ENCODE data around the gene MIX23. TPM values are rescaled to one million over a fixed set of nuclear protein-coding genes. Genes with fewer than 3 reads are reported as not detected.

The MIX23 gene
- total RNA-seq, 1 donor from 2014 or later: 18.3 TPM

DNA sequence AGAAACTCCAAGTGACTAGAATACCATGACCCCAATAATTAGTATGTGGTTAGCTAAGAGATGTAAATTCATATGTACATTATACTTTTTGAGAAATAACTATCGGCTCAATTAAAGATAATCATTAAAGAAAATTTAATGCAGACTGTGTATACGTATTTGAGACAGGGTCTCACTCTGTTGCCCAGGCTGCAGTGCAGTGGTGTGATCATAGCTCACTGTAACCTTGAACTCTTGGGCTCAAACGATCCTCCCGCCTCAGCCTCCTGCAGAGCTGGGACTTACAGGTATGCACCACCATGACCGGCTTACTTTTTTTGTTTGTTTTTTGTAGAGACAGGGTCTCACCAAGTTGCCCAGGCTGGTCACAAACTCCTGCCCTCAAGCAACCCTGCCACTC, 66.7 kb downstream of the MIX23 start:
- Histone ChIP-seq H3K27ac (no peak overlapping the region), H3K36me3 (no peaks in the 10 kb centered on the region), H3K4me3 (no peak overlapping the region), H3K27me3 (ENCODE audit: low read depth) (no peaks in the 10 kb centered on the region), H3K9me3 (no peaks in the 10 kb centered on the region), H3K4me1 (no peaks in the 10 kb centered on the region)
- intact Hi-C loops (cut with DNase I): no loop called here
- ATAC-seq (no peak), DNase-seq (no peak)
- TF ChIP-seq CTCF (IDR thresholded peaks at IDR 0.05): no peak

- H3K4me3 ChIP-seq: no peak overlapping the region
- no peaks in the 10 kb centered on the region for H3K4me1 ChIP-seq
- no peaks in the 10 kb centered on the region for H3K36me3 ChIP-seq
- no peak overlapping the region for H3K27ac ChIP-seq
- H3K9me3 ChIP-seq: no peaks in the 10 kb centered on the region
- intact Hi-C loops (cut with DNase I): no loop called here
- TF ChIP-seq CTCF (IDR thresholded peaks at IDR 0.05): no peak
- ATAC-seq (no peak), DNase-seq (no peak)
- no peaks in the 10 kb centered on the region for H3K27me3 ChIP-seq (ENCODE audit: low read depth)
Measured at GRCh38 chr3:122315619-122316018, 67.4 kb downstream of the MIX23 start.

DNA sequence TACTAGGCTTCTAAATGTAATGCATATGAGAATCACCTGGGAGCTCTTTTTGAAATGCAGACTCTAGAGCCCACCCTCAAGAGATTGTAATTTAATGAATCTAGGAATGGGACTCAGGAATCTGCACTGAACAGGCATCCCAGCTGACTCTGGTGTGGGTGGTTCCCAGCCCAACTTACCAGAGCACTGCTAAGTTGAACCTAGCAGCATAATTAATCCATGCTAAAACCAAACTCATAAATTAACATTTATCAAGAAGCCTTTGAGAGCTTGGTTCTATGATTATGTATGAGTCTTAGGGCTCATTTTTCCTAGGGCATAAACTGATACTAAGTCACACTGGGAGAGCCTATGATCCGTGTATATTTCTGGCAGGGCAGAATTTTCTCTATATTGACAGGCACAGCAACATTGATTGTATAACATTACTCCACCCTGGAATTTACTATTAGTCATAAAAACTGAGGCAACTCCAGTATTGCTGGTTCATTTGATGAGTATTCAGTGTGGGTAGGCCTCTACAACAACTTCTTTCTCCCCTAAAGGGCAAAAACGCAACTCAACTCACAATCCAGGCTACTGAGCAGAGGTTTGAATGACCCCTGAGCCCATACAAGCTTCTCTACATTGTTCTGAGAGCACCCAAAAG, 68.7 kb downstream of the MIX23 start:
- no peak for TF ChIP-seq CTCF (IDR thresholded peaks at IDR 0.05)
- Histone ChIP-seq H3K4me3 (no peak overlapping the region), H3K27me3 (ENCODE audit: low read depth) (no peaks in the 10 kb centered on the region), H3K9me3 (no peaks in the 10 kb centered on the region), H3K27ac (no peak overlapping the region), H3K4me1 (no peaks in the 10 kb centered on the region), H3K36me3 (no peaks in the 10 kb centered on the region)
- intact Hi-C loops (cut with DNase I): no loop called here
- no peak for DNase-seq
- no peak for ATAC-seq

GRCh38 chr3:122313281-122313680, 69.8 kb downstream of the MIX23 start:
- DNase-seq: no peak
- Histone ChIP-seq H3K27ac (no peak overlapping the region), H3K27me3 (ENCODE audit: low read depth) (no peaks in the 10 kb centered on the region), H3K4me3 (no peak overlapping the region), H3K36me3 (no peaks in the 10 kb centered on the region), H3K4me1 (no peaks in the 10 kb centered on the region), H3K9me3 (no peaks in the 10 kb centered on the region)
- no peak for ATAC-seq
- no peak for TF ChIP-seq CTCF (IDR thresholded peaks at IDR 0.05)
- intact Hi-C loops (cut with DNase I): no loop called here

DNA sequence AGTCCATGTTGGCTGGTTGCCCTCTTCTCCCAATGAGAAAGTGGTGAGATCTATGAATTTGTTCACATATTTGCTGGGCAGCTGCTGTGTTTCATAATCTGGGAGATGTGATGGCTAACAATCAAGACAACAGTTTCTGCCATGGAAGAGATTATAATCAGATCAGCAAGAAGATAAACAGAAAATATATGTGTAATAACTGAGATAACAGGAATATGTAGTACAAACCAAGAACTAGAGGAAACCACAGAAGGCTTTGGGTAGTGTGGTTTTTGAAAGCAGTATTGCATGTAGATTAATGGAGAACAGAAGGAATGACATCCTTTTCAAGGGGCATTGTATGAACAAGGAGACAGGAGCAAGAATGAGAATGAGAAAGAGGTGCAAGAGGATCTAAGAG, 70.2 kb downstream of the MIX23 start:
- Histone ChIP-seq H3K9me3 (no peaks in the 10 kb centered on the region), H3K27ac (no peak overlapping the region), H3K36me3 (no peaks in the 10 kb centered on the region), H3K27me3 (ENCODE audit: low read depth) (no peaks in the 10 kb centered on the region), H3K4me3 (no peak overlapping the region), H3K4me1 (no peaks in the 10 kb centered on the region)
- intact Hi-C loops (cut with DNase I): no loop called here
- no peak for ATAC-seq
- DNase-seq: no peak
- no peak for TF ChIP-seq CTCF (IDR thresholded peaks at IDR 0.05)
